K562 (cell line): ENCODE measurements around the gene METAP1D. TPM values are rescaled to one million over a fixed set of nuclear protein-coding genes. Genes with fewer than 3 reads are reported as not detected.

Experiments used
- ATAC-seq: fragments of 200-7000 bp; cut with Tn5 transposase; 3 replicates; pipeline ENCODE4 v1.9.1; 2020; ENCODE audit warnings: moderate library complexity
- BruUV-seq: library from RNA; stranded (reverse); fragments of 400-500 nt; replicated peaks from 2 replicates; lab custom pipeline; 2021; lab: Mats Ljungman, UMichigan
- CTCF ChIA-PET: fragments of 300-600 bp; formaldehyde crosslinking; extraction: SDS; loops from one replicate; lab custom pipeline; 2021; ENCODE audit warnings: low intra/inter-chr PET ratio; lab: Yijun Ruan, JAX
- POLR2A ChIA-PET: fragments of 300-600, 350-650 bp; sonication (Branson Sonifier 250); formaldehyde crosslinking; extraction: SDS; loops from one replicate; lab custom pipeline; 2021; ENCODE audit warnings: antibody characterized with exemption, inconsistent platforms; lab: Yijun Ruan, JAX
- DNase-seq, 4 experiments: peaks; one replicate each; pipeline versions ENCODE4 v3.0.0 to v3.0.0-alpha.2; 2011 to 2018; ENCODE audit warnings: low spot score in 3 of 4, mixed read lengths in 3 of 4; ENCODE audit errors: extremely low read depth in 1 of 4
- FAIRE-seq: peaks from 2 replicates; lab custom pipeline; 2011; peaks lifted over from hg19 to GRCh38; lab: Jason Lieb, UNC
- H2AFZ ChIP-seq: 2 replicates; pipeline ENCODE4 v1.6.0; 2011; ENCODE audit warnings: low read depth, low read length, control low read depth, inconsistent platforms
- H3K27ac ChIP-seq: fragments of 200-600 bp; 3 replicates; pipeline ENCODE4 v1.8.0; 2011; ENCODE audit warnings: low read depth, mild to moderate bottlenecking, control low read depth, inconsistent platforms, low read length, moderate library complexity, mixed read lengths; ENCODE audit errors: extremely low read depth
- H3K27me3 ChIP-seq, 2 experiments: fragments of 300-600 bp in 1 of 2; 2 replicates in 1 of 2; 3 replicates in 1 of 2; pipeline versions ENCODE4 v1.6.0 to v1.8.0; 2011; ENCODE audit warnings: inconsistent platforms in 2 of 2, low read length in 2 of 2, mild to moderate bottlenecking in 1 of 2, mixed read lengths in 1 of 2, moderate library complexity in 1 of 2; ENCODE audit not compliant: control insufficient read depth in 2 of 2, insufficient read depth in 2 of 2
- H3K36me3 ChIP-seq: fragments of 300-600 bp; 3 replicates; pipeline ENCODE4 v1.8.0; 2011; ENCODE audit warnings: mild to moderate bottlenecking, low read length, inconsistent platforms; ENCODE audit not compliant: control insufficient read depth, insufficient read depth
- H3K4me1 ChIP-seq, 2 experiments: fragments of 200-600 bp in 1 of 2; replicated peaks in 1 of 2; 2 replicates in 1 of 2; 3 replicates in 1 of 2; pipeline versions ENCODE4 v1.5.1 to v1.8.0; 2011; ENCODE audit warnings: inconsistent platforms in 2 of 2, low read length in 2 of 2, mild to moderate bottlenecking in 1 of 2, mixed read lengths in 1 of 2, moderate library complexity in 1 of 2; ENCODE audit not compliant: control insufficient read depth in 2 of 2, insufficient read depth in 2 of 2
- H3K4me2 ChIP-seq: 2 replicates; pipeline ENCODE4 v1.6.1; 2011; ENCODE audit warnings: low read length, control low read depth, inconsistent platforms, mixed read lengths; ENCODE audit not compliant: insufficient read depth
- H3K4me3 ChIP-seq: fragments of 200-600 bp; sonication (generic), shearing (Covaris generic); 2 replicates; pipeline ENCODE4 v1.5.1; 2016; ENCODE audit warnings: control low read depth, inconsistent platforms
- H3K79me2 ChIP-seq: fragments of 200-600 bp; 3 replicates; pipeline ENCODE4 v1.8.0; 2011; ENCODE audit warnings: low read length, inconsistent platforms; ENCODE audit not compliant: control insufficient read depth, insufficient read depth
- H3K9ac ChIP-seq, 2 experiments: 2 replicates each; pipeline versions ENCODE4 v1.6.0 to v1.6.1; 2011; ENCODE audit warnings: low read depth in 2 of 2, low read length in 2 of 2, control low read depth in 1 of 2, inconsistent platforms in 1 of 2, mild to moderate bottlenecking in 1 of 2, mixed read lengths in 1 of 2; ENCODE audit not compliant: insufficient read depth in 1 of 2
- H3K9me1 ChIP-seq: one replicate; pipeline ENCODE4 v1.6.0; 2011; ENCODE audit warnings: inconsistent platforms, mild to moderate bottlenecking, low read length, moderate library complexity; ENCODE audit not compliant: control insufficient read depth, insufficient read depth
- H3K9me3 ChIP-seq: replicated peaks from 2 replicates; pipeline ENCODE4 v1.5.1; 2011; ENCODE audit warnings: low read depth, low read length, inconsistent platforms; ENCODE audit not compliant: control insufficient read depth, insufficient read depth
- H4K20me1 ChIP-seq: replicated peaks from 2 replicates; pipeline ENCODE4 v1.6.1; 2011; ENCODE audit warnings: low read length, inconsistent platforms, mixed read lengths; ENCODE audit not compliant: control insufficient read depth, insufficient read depth
- ATF1 ChIP-seq, 2 experiments: fragments of 450-650 bp in 1 of 2; IDR thresholded peaks; 2 replicates each; pipeline ENCODE4 v1.6.1; 2016; ENCODE audit warnings: missing compliant biosample characterization in 1 of 2, missing genetic modification characterization in 1 of 2
- ELF2 ChIP-seq: fragments of 250-450 bp; sonication (Bioruptor Pico); IDR thresholded peaks from 2 replicates; pipeline ENCODE4 v1.5.0; 2021; ENCODE audit warnings: mild to moderate bottlenecking
- FIP1L1 ChIP-seq: fragments of 200-400 bp; formaldehyde crosslinking; IDR thresholded peaks from 2 replicates; pipeline ENCODE4 v1.6.1; 2018; ENCODE audit warnings: mild to moderate bottlenecking, low read depth, low read length; ENCODE audit not compliant: poor library complexity, severe bottlenecking
- HLTF ChIP-seq: fragments of 450-650 bp; IDR thresholded peaks from 2 replicates; pipeline ENCODE4 v1.6.1; 2016
- IFI16 ChIP-seq: fragments of 250-450 bp; sonication (Bioruptor Pico); IDR thresholded peaks from 2 replicates; pipeline ENCODE4 v2.1.2; 2022; ENCODE audit warnings: mild to moderate bottlenecking, inconsistent platforms
- PHB ChIP-seq: fragments of 250-450 bp; sonication (Bioruptor Pico); IDR thresholded peaks from 2 replicates; pipeline ENCODE4 v1.5.0; 2021
- POLR2H ChIP-seq: IDR thresholded peaks from 2 replicates; pipeline ENCODE4 v1.6.1; 2016; ENCODE audit warnings: missing genetic modification characterization, low read depth, mild to moderate bottlenecking, control low read depth, missing compliant biosample characterization, moderate library complexity
- VEZF1 ChIP-seq: fragments of 200-800 bp; sonication (Bioruptor generic); IDR thresholded peaks from 2 replicates; pipeline ENCODE4 v1.6.1; 2017; ENCODE audit warnings: missing genetic modification characterization, missing compliant biosample characterization
- ZNF23 ChIP-seq: fragments of 250-450 bp; sonication (Bioruptor Pico); IDR thresholded peaks from 2 replicates; pipeline ENCODE4 v1.4.0; 2020; ENCODE audit warnings: mild to moderate bottlenecking
- ZNF561 ChIP-seq: fragments of 450-650 bp; formaldehyde crosslinking; conservative IDR thresholded peaks from 2 replicates; pipeline ENCODE4 v1.4.0; 2020; ENCODE audit warnings: mild to moderate bottlenecking, moderate library complexity
- WGBS: fragments of 100-300 bp; shearing (Covaris generic); methylation state at CpG from one replicate; pipeline ENCODE4 v1.1.6; 2016; ENCODE audit warnings: low coverage, mixed read lengths; ENCODE audit not compliant: insufficient coverage; ENCODE audit errors: missing lambda C conversion rate; 5-methylcytosine and 5-hydroxymethylcytosine counted together
- in situ Hi-C: fragments of 300-500 bp; cut with MboI; formaldehyde crosslinking; loops from 4 replicates; pipeline ENCODE4 v1.15.0; 2018; ENCODE audit warnings: inconsistent platforms, mixed read lengths
- intact Hi-C: fragments of 100-400 bp; cut with micrococcal nuclease; formaldehyde crosslinking; loops from 2 replicates; pipeline ENCODE4 v1.14.2; 2022
- polyA plus RNA-seq, 8 experiments: library from polyadenylated mRNA; depleted of rRNA in 4 of 8; stranded (reverse) in 5 of 8; unstranded in 3 of 8; fragments of >200 nt; fragmentation: Nextera tagmentation in 2 of 8; fragmentation: Illumina TruSeq in 1 of 8; extraction: Ambion mirVana in 2 of 8; extraction: Trizol in 1 of 8; gene quantifications; 2 replicates each; pipeline versions ENCODE4 v1.2.1 to v1.2.3, GENCODE V29; 2011 to 2014; ENCODE audit warnings: inconsistent platforms in 1 of 8, missing spikeins in 1 of 8
- total RNA-seq, 7 experiments: library from RNA; depleted of rRNA in 6 of 7; stranded (reverse); fragments of >200 nt in 6 of 7; fragmentation: Illumina TruSeq in 2 of 7; extraction: Trizol in 2 of 7; gene quantifications; 2 replicates each; pipeline versions ENCODE4 v1.2.1 to v1.2.3, GENCODE V29; 2011 to 2021; ENCODE audit warnings: low replicate concordance in 1 of 7
- TF ChIP-seq, protein P1 (sequence below), 2 experiments: fragments of 450-650 bp; IDR thresholded peaks; 2 replicates each; pipeline ENCODE4 v1.6.1; 2016
- TF ChIP-seq, protein P2 (sequence below): sonication (generic); formaldehyde crosslinking; IDR thresholded peaks from 2 replicates; pipeline ENCODE4 v1.8.0; 2022; ENCODE audit warnings: mild to moderate bottlenecking, missing genetic modification reagents

The METAP1D gene
- total and polyA plus RNA-seq, 9 of the 15 experiments (the other 6 are each of a cell fraction or from before 2014, with no cell fraction given): 8.0 to 23.4 (median 15.7) TPM

DNA sequence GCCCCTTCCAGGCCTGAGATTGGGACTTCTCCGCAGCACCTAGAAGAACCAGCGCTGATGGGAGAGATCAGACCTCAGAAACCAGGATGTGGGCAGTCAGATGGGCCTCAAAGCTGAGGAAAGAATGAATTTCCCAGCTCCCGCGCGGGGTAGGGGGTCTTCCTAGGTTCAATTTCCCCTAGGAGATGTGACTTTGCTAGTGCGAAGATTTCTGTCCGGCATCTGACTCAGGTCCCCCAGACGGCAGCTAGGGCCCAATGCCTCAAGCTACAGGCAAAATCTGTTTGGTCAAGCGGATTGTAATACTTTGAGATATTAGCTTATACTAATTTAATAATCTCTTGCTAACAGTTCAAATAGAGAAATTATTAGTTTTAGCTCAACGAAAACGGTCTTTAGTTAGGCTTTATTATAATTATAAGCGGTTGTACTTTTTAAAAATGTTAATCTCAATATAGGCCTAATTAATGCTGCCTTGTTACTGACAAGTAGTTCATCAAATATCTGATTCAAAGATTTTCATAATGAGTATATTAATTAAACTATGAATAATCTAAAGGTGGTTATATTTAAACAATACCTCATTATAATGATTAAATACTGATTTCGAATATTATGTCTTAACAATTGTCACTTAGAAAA is 91.4 kb downstream of the METAP1D start (continued):
- TF ChIP-seq ATF1 (CRISPR knock-in tag; IDR thresholded peaks at IDR 0.05): no peak
- TF ChIP-seq ATF1 (tag; IDR thresholded peaks at IDR 0.05): no peak
- TF ChIP-seq POLR2H (tag): no peak
- TF ChIP-seq ZNF561: no peak
- no peak for TF ChIP-seq ELF2 (CRISPR knock-in tag)
- no peak for TF ChIP-seq VEZF1 (CRISPR knock-in tag)
- TF ChIP-seq HLTF: no peak

GRCh38 chr2:172091761-172092566 is 92.2 kb downstream of the METAP1D start:
- no peaks in the 10 kb centered on the region for H3K27me3 ChIP-seq
- no peaks in the 10 kb centered on the region for H3K79me2 ChIP-seq
- no peaks in the 10 kb centered on the region for H3K9me3 ChIP-seq
- H3K27ac ChIP-seq: no peak overlapping the region
- H3K4me3 ChIP-seq: no peak overlapping the region
- H3K4me1 ChIP-seq: peaks cover 4 to 12% of the 10 kb centered on the region in 2 experiments; a peak in 2 of 5 replicates
- ATAC-seq (no peak), DNase-seq (no peak), FAIRE-seq (no peak)
- no peaks in the 10 kb centered on the region for H3K9me1 ChIP-seq
- H3K36me3 ChIP-seq: peaks cover 16% of the 10 kb centered on the region; the same call in 1 of the 3 replicates
- H2AFZ ChIP-seq: no peak overlapping the region
- H3K9ac ChIP-seq: no peak overlapping the region
- ChIA-PET POLR2A (interaction anchor here (0.6 to 1.7 kb wide), 4 partner anchors 8 to 100 kb away, joined by 3 to 6 read pairs (median 4); partner anchors contain the start of gene DLX2), CTCF (no interaction called here)
- in situ Hi-C loops: no loop called here
- 56% methylated on average over 11 of the region's 11 CpGs for WGBS
- H3K4me2 ChIP-seq: no peak overlapping the region
- BruUV-seq: no TSS peak
- intact Hi-C loops: no loop called here
- H4K20me1 ChIP-seq: no peaks in the 10 kb centered on the region
- TF ChIP-seq FIP1L1 (no peak), IFI16 (CRISPR knock-in tag) (no peak), ZNF23 (CRISPR knock-in tag) (no peak), PHB (CRISPR knock-in tag) (no peak)
- TF ChIP-seq, protein P1, sequence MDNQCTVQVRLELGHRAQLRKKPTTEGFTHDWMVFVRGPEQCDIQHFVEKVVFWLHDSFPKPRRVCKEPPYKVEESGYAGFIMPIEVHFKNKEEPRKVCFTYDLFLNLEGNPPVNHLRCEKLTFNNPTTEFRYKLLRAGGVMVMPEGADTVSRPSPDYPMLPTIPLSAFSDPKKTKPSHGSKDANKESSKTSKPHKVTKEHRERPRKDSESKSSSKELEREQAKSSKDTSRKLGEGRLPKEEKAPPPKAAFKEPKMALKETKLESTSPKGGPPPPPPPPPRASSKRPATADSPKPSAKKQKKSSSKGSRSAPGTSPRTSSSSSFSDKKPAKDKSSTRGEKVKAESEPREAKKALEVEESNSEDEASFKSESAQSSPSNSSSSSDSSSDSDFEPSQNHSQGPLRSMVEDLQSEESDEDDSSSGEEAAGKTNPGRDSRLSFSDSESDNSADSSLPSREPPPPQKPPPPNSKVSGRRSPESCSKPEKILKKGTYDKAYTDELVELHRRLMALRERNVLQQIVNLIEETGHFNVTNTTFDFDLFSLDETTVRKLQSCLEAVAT (IDR thresholded peaks at IDR 0.05): no peak
- TF ChIP-seq, protein P2, sequence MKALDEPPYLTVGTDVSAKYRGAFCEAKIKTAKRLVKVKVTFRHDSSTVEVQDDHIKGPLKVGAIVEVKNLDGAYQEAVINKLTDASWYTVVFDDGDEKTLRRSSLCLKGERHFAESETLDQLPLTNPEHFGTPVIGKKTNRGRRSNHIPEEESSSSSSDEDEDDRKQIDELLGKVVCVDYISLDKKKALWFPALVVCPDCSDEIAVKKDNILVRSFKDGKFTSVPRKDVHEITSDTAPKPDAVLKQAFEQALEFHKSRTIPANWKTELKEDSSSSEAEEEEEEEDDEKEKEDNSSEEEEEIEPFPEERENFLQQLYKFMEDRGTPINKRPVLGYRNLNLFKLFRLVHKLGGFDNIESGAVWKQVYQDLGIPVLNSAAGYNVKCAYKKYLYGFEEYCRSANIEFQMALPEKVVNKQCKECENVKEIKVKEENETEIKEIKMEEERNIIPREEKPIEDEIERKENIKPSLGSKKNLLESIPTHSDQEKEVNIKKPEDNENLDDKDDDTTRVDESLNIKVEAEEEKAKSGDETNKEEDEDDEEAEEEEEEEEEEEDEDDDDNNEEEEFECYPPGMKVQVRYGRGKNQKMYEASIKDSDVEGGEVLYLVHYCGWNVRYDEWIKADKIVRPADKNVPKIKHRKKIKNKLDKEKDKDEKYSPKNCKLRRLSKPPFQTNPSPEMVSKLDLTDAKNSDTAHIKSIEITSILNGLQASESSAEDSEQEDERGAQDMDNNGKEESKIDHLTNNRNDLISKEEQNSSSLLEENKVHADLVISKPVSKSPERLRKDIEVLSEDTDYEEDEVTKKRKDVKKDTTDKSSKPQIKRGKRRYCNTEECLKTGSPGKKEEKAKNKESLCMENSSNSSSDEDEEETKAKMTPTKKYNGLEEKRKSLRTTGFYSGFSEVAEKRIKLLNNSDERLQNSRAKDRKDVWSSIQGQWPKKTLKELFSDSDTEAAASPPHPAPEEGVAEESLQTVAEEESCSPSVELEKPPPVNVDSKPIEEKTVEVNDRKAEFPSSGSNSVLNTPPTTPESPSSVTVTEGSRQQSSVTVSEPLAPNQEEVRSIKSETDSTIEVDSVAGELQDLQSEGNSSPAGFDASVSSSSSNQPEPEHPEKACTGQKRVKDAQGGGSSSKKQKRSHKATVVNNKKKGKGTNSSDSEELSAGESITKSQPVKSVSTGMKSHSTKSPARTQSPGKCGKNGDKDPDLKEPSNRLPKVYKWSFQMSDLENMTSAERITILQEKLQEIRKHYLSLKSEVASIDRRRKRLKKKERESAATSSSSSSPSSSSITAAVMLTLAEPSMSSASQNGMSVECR (CRISPR knock-in tag): no peak
